ENCODE measurements around the gene RBM48. TPM values are rescaled to one million over a fixed set of nuclear protein-coding genes. Genes with fewer than 3 reads are reported as not detected.
A peak's percentile ranks its signal among the peaks of the same experiment; 100 is the strongest.
"Not testable (repeated sequence)": the region's sequence is repeated elsewhere in the genome, so short reads cannot be mapped to it uniquely, and the experiment has no call there.

The RBM48 gene
- total RNA-seq, result 10 to 100 TPM; 16.9 to 42.7 (median 37.8) TPM
- 10 to 100 TPM; 35.6 to 39.3 TPM for polyA plus RNA-seq
- 35.9 reads per million, percentile 64 among the genes with 10 or more reads in this experiment for total RNA-seq

- H3K4me3 Mint-ChIP-seq, result peak within 1 kb of the TSS; percentile 86 to 96 (median 90)
- H3K27ac Mint-ChIP-seq, result peak within 1 kb of the TSS; percentile 91 to 100 (median 95)
- H3K4me1 ChIP-seq (ENCODE audit: control insufficient read depth in 2 of 2, insufficient read depth in 2 of 2, low read length in 2 of 2), result peaks cover 13 to 23% of the 10 kb centered on the region in 2 donors
- peaks cover 0 to 2% (median 0%) of the 10 kb centered on the region in 5 donors for H3K27me3 Mint-ChIP-seq
- H3K4me1 Mint-ChIP-seq, result peaks cover 24 to 67% (median 52%) of the 10 kb centered on the region in 7 donors
- peaks cover 0 to 3% (median 0%) of the 10 kb centered on the region in 11 donors for H3K9me3 Mint-ChIP-seq
- CTCF ChIA-PET, result interaction anchor here (0.5 to 2.0 kb wide), 7 partner anchors 33 to 700 kb away, joined by 3 to 8 read pairs (median 4); partner anchors contain the start of gene GATAD1
- intact Hi-C loops (cut with micrococcal nuclease), result loop anchor here (1.0 to 5.0 kb wide), 25 partner anchors 62 to 1476 kb away; partner anchors contain the start of genes AKAP9 (in 2 of the 2), BET1 (in 2 of the 2), CYP51A1 (in 2 of the 2) and FAM133B (in 2 of the 2)
- H3K4me3 ChIP-seq (ENCODE audit: low read length), result peak within 1 kb of the TSS; percentile 95
- no peaks in the 10 kb centered on the region for H3K27me3 ChIP-seq (ENCODE audit: control insufficient read depth in 2 of 2, insufficient read depth in 2 of 2, low read length in 2 of 2)
- POLR2A ChIA-PET, result interaction anchor here (0.7 to 2.5 kb wide), 17 partner anchors 10 to 703 kb away, joined by 3 to 27 read pairs (median 4); partner anchors contain the start of genes ANKIB1, CYP51A1, FAM133B and GATAD1
- ATAC-seq (peak; percentile 96), DNase-seq (peak; percentile 79 to 98 (median 96))
- peaks cover 5 to 23% (median 20%) of the 10 kb centered on the region in 5 donors for H3K36me3 Mint-ChIP-seq
- H3K36me3 ChIP-seq (ENCODE audit: control insufficient read depth in 2 of 3, insufficient read depth in 3 of 3, low read length in 3 of 3), result peaks cover 22 to 35% (median 22%) of the 10 kb centered on the region in 3 experiments
- no peaks in the 10 kb centered on the region for H3K9me3 ChIP-seq (ENCODE audit: control insufficient read depth in 2 of 3, low read length in 3 of 3)
- H3K27ac ChIP-seq (ENCODE audit: low read depth, low read length), result peak within 1 kb of the TSS; percentile 91
These were observed at the start of gene RBM48, which contains the start of gene PEX1 for GRCh38 chr7:92528188-92528957. TSS of gene RBM48 (plus strand) at chr7:92528795. CDS start at chr7:92528814, 19 bp downstream. TSS of gene PEX1 (minus strand) at chr7:92528520. CDS start at chr7:92528435, 85 bp downstream.

- POLR2A ChIA-PET; H3K9me3 Mint-ChIP-seq; ATAC-seq; H3K9me3 ChIP-seq (ENCODE audit: control insufficient read depth in 2 of 3, low read length in 3 of 3); H3K27me3 Mint-ChIP-seq; H3K27ac ChIP-seq (ENCODE audit: low read depth, low read length); CTCF ChIA-PET; H3K4me3 ChIP-seq (ENCODE audit: low read length); H3K27me3 ChIP-seq (ENCODE audit: control insufficient read depth in 2 of 2, insufficient read depth in 2 of 2, low read length in 2 of 2); intact Hi-C loops (cut with micrococcal nuclease); H3K4me1 ChIP-seq (ENCODE audit: control insufficient read depth in 2 of 2, insufficient read depth in 2 of 2, low read length in 2 of 2); H3K4me3 Mint-ChIP-seq; H3K36me3 ChIP-seq (ENCODE audit: control insufficient read depth in 2 of 3, insufficient read depth in 3 of 3, low read length in 3 of 3); DNase-seq; H3K4me1 Mint-ChIP-seq; H3K36me3 Mint-ChIP-seq; H3K27ac Mint-ChIP-seq: not testable (repeated sequence)
These were observed 49.4 kb upstream of the RBM48 start for GRCh38 chr7:92479146-92479545.

- H3K4me1 Mint-ChIP-seq; H3K27me3 ChIP-seq (ENCODE audit: control insufficient read depth in 2 of 2, insufficient read depth in 2 of 2, low read length in 2 of 2); H3K4me3 Mint-ChIP-seq; intact Hi-C loops (cut with micrococcal nuclease); H3K4me3 ChIP-seq (ENCODE audit: low read length); ATAC-seq; H3K27ac Mint-ChIP-seq; H3K9me3 ChIP-seq (ENCODE audit: control insufficient read depth in 2 of 3, low read length in 3 of 3); H3K9me3 Mint-ChIP-seq; H3K27ac ChIP-seq (ENCODE audit: low read depth, low read length); H3K27me3 Mint-ChIP-seq; DNase-seq; POLR2A ChIA-PET; H3K4me1 ChIP-seq (ENCODE audit: control insufficient read depth in 2 of 2, insufficient read depth in 2 of 2, low read length in 2 of 2); CTCF ChIA-PET: not testable (repeated sequence)
- peaks cover 5 to 29% (median 12%) of the 10 kb centered on the region in 3 experiments for H3K36me3 ChIP-seq (ENCODE audit: control insufficient read depth in 2 of 3, insufficient read depth in 3 of 3, low read length in 3 of 3)
- peaks cover 0 to 17% (median 7%) of the 10 kb centered on the region in 5 donors for H3K36me3 Mint-ChIP-seq
These were observed 45.0 kb upstream of the RBM48 start for GRCh38 chr7:92483624-92484023.

- H3K4me3 ChIP-seq (ENCODE audit: low read length); H3K27me3 Mint-ChIP-seq; H3K4me1 ChIP-seq (ENCODE audit: control insufficient read depth in 2 of 2, insufficient read depth in 2 of 2, low read length in 2 of 2); H3K4me3 Mint-ChIP-seq; H3K27ac Mint-ChIP-seq; DNase-seq; H3K9me3 ChIP-seq (ENCODE audit: control insufficient read depth in 2 of 3, low read length in 3 of 3); H3K9me3 Mint-ChIP-seq; H3K27me3 ChIP-seq (ENCODE audit: control insufficient read depth in 2 of 2, insufficient read depth in 2 of 2, low read length in 2 of 2); POLR2A ChIA-PET; intact Hi-C loops (cut with micrococcal nuclease); ATAC-seq; H3K27ac ChIP-seq (ENCODE audit: low read depth, low read length); H3K4me1 Mint-ChIP-seq; CTCF ChIA-PET: not testable (repeated sequence)
- peaks cover 0 to 19% (median 8%) of the 10 kb centered on the region in 5 donors for H3K36me3 Mint-ChIP-seq
- peaks cover 6 to 31% (median 12%) of the 10 kb centered on the region in 3 experiments for H3K36me3 ChIP-seq (ENCODE audit: control insufficient read depth in 2 of 3, insufficient read depth in 3 of 3, low read length in 3 of 3)
These were observed 44.4 kb upstream of the RBM48 start for GRCh38 chr7:92484226-92484625.

- H3K4me1 Mint-ChIP-seq, result no peaks in the 10 kb centered on the region
- no peak overlapping the region for H3K4me3 ChIP-seq (ENCODE audit: low read length)
- H3K36me3 ChIP-seq (ENCODE audit: control insufficient read depth in 2 of 3, insufficient read depth in 3 of 3, low read length in 3 of 3), result peaks cover 12 to 39% (median 16%) of the 10 kb centered on the region in 3 experiments
- H3K27ac ChIP-seq (ENCODE audit: low read depth, low read length), result no peak overlapping the region
- H3K9me3 Mint-ChIP-seq, result no peaks in the 10 kb centered on the region
- no peaks in the 10 kb centered on the region for H3K27me3 ChIP-seq (ENCODE audit: control insufficient read depth in 2 of 2, insufficient read depth in 2 of 2, low read length in 2 of 2)
- no peaks in the 10 kb centered on the region for H3K9me3 ChIP-seq (ENCODE audit: control insufficient read depth in 2 of 3, low read length in 3 of 3)
- no peak for ATAC-seq
- peaks cover 0 to 25% (median 13%) of the 10 kb centered on the region in 5 donors for H3K36me3 Mint-ChIP-seq
- H3K27me3 Mint-ChIP-seq, result no peaks in the 10 kb centered on the region
- POLR2A ChIA-PET, result no interaction called here
- no peak for DNase-seq
- no peak overlapping the region for H3K27ac Mint-ChIP-seq
- no peak overlapping the region for H3K4me3 Mint-ChIP-seq
- intact Hi-C loops (cut with micrococcal nuclease), result no loop called here
- CTCF ChIA-PET, result no interaction called here
- H3K4me1 ChIP-seq (ENCODE audit: control insufficient read depth in 2 of 2, insufficient read depth in 2 of 2, low read length in 2 of 2), result no peaks in the 10 kb centered on the region
These were observed 43.2 kb upstream of the RBM48 start for GRCh38 chr7:92485267-92485892.

GRCh38 chr7:92485974-92486373 lies 42.6 kb upstream of the RBM48 start:
- Mint-ChIP-seq H3K27me3 (no peaks in the 10 kb centered on the region), H3K4me3 (no peak overlapping the region), H3K36me3 (peaks cover 0 to 25% (median 14%) of the 10 kb centered on the region in 5 donors), H3K9me3 (no peaks in the 10 kb centered on the region), H3K27ac (no peak overlapping the region), H3K4me1 (no peaks in the 10 kb centered on the region)
- Histone ChIP-seq H3K4me1 (ENCODE audit: control insufficient read depth in 2 of 2, insufficient read depth in 2 of 2, low read length in 2 of 2) (no peaks in the 10 kb centered on the region), H3K27ac (ENCODE audit: low read depth, low read length) (no peak overlapping the region), H3K36me3 (ENCODE audit: control insufficient read depth in 2 of 3, insufficient read depth in 3 of 3, low read length in 3 of 3) (peaks cover 15 to 45% (median 16%) of the 10 kb centered on the region in 3 experiments), H3K27me3 (ENCODE audit: control insufficient read depth in 2 of 2, insufficient read depth in 2 of 2, low read length in 2 of 2) (no peaks in the 10 kb centered on the region), H3K4me3 (ENCODE audit: low read length) (no peak overlapping the region), H3K9me3 (ENCODE audit: control insufficient read depth in 2 of 3, low read length in 3 of 3) (no peaks in the 10 kb centered on the region)
- ATAC-seq, result no peak
- CTCF ChIA-PET, result no interaction called here
- DNase-seq, result no peak
- intact Hi-C loops (cut with micrococcal nuclease), result no loop called here
- POLR2A ChIA-PET, result no interaction called here

Data from naive thymus-derived CD4-positive, alpha-beta T cell (primary cell).